Measurements from ENCODE around the gene FBXO30.

Gene FBXO30

DNA sequence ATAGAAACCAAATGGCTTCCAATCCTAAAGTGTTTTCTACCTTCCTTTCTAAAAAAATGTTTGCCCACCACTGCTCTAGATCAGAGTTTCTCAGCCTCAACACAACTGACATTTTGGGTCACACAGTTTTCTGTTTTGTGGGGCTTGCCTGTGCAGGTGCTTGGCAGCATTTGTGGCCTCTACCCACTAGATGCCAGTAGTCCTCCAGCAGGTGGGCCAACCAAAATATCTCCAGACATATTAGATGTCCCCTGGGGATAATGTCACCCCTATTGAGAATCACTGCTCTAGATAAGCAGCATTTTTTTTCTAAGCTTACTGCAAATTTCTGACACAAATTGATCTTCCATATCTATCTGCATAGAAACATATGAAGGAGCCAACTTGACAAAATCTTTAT is 53.0 kb downstream of the FBXO30 start:
- ChIA-PET POLR2A (interaction anchor here (0.6 kb wide), 1 partner anchor 26 kb away, joined by 4 read pairs; no protein-coding TSS in a partner anchor), CTCF (interaction anchor here (0.6 to 1.0 kb wide), 2 partner anchors 11 to 1154 kb away, joined by 3 read pairs; no protein-coding TSS in a partner anchor)
- no peaks in the 10 kb centered on the region for H3K9me3 ChIP-seq (ENCODE audit: control insufficient read depth, insufficient read depth, low read depth, low read length)
- H3K27ac ChIP-seq (ENCODE audit: extremely low read depth, low read depth, low read length) = no peak overlapping the region
- H3K4me3 ChIP-seq (ENCODE audit: low read depth, low read length) = no peak overlapping the region
- H3K36me3 ChIP-seq (ENCODE audit: control insufficient read depth in 2 of 2, insufficient read depth in 1 of 2, low read length in 2 of 2) = no peaks in the 10 kb centered on the region
- no peaks in the 10 kb centered on the region for H3K4me1 ChIP-seq (ENCODE audit: control insufficient read depth, insufficient read depth, low read length)
- TF ChIP-seq KLF10 (tag by site-specific recombination; IDR thresholded peaks at IDR 0.05) = no peak
- TF ChIP-seq ZNF335 (tag by site-specific recombination; conservative IDR thresholded peaks at IDR 0.05) = no peak
- TF ChIP-seq ZFHX2 (tag by site-specific recombination; conservative IDR thresholded peaks at IDR 0.05) = no peak
- TF ChIP-seq ZNF571 (tag by site-specific recombination; IDR thresholded peaks at IDR 0.05) = no peak
- TF ChIP-seq ZBTB17 (tag by site-specific recombination; IDR thresholded peaks at IDR 0.05) = no peak
- no peak for TF ChIP-seq ZNF555 (tag by site-specific recombination; conservative IDR thresholded peaks at IDR 0.05)
- no peak for TF ChIP-seq ZNF202 (tag by site-specific recombination; IDR thresholded peaks at IDR 0.05; ENCODE audit: borderline replicate concordance)
- TF ChIP-seq ZNF837 (tag by site-specific recombination; IDR thresholded peaks at IDR 0.05) = no peak
- TF ChIP-seq, protein P1, sequence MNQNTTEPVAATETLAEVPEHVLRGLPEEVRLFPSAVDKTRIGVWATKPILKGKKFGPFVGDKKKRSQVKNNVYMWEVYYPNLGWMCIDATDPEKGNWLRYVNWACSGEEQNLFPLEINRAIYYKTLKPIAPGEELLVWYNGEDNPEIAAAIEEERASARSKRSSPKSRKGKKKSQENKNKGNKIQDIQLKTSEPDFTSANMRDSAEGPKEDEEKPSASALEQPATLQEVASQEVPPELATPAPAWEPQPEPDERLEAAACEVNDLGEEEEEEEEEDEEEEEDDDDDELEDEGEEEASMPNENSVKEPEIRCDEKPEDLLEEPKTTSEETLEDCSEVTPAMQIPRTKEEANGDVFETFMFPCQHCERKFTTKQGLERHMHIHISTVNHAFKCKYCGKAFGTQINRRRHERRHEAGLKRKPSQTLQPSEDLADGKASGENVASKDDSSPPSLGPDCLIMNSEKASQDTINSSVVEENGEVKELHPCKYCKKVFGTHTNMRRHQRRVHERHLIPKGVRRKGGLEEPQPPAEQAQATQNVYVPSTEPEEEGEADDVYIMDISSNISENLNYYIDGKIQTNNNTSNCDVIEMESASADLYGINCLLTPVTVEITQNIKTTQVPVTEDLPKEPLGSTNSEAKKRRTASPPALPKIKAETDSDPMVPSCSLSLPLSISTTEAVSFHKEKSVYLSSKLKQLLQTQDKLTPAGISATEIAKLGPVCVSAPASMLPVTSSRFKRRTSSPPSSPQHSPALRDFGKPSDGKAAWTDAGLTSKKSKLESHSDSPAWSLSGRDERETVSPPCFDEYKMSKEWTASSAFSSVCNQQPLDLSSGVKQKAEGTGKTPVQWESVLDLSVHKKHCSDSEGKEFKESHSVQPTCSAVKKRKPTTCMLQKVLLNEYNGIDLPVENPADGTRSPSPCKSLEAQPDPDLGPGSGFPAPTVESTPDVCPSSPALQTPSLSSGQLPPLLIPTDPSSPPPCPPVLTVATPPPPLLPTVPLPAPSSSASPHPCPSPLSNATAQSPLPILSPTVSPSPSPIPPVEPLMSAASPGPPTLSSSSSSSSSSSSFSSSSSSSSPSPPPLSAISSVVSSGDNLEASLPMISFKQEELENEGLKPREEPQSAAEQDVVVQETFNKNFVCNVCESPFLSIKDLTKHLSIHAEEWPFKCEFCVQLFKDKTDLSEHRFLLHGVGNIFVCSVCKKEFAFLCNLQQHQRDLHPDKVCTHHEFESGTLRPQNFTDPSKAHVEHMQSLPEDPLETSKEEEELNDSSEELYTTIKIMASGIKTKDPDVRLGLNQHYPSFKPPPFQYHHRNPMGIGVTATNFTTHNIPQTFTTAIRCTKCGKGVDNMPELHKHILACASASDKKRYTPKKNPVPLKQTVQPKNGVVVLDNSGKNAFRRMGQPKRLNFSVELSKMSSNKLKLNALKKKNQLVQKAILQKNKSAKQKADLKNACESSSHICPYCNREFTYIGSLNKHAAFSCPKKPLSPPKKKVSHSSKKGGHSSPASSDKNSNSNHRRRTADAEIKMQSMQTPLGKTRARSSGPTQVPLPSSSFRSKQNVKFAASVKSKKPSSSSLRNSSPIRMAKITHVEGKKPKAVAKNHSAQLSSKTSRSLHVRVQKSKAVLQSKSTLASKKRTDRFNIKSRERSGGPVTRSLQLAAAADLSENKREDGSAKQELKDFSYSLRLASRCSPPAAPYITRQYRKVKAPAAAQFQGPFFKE (tag by site-specific recombination; IDR thresholded peaks at IDR 0.05; ENCODE audit: borderline replicate concordance) = no peak
- no peak for TF ChIP-seq ZSCAN16 (tag by site-specific recombination; IDR thresholded peaks at IDR 0.05)
- TF ChIP-seq ZNF292 (tag by site-specific recombination; IDR thresholded peaks at IDR 0.05; ENCODE audit: borderline replicate concordance, low read depth) = no peak
- TF ChIP-seq KLF9 (tag by site-specific recombination; IDR thresholded peaks at IDR 0.05; ENCODE audit: low read depth) = no peak
- TF ChIP-seq ZBTB8A (tag by site-specific recombination; IDR thresholded peaks at IDR 0.05) = no peak
- no peak for TF ChIP-seq PRDM1 (tag by site-specific recombination; IDR thresholded peaks at IDR 0.05)
- no peak for TF ChIP-seq ZFP41 (tag by site-specific recombination; IDR thresholded peaks at IDR 0.05; ENCODE audit: borderline replicate concordance)
- no peak for TF ChIP-seq ZNF610 (tag by site-specific recombination; IDR thresholded peaks at IDR 0.05; ENCODE audit: borderline replicate concordance)
- no peak for TF ChIP-seq ATF2 (tag by site-specific recombination; IDR thresholded peaks at IDR 0.05; ENCODE audit: low read depth)
- no peak for TF ChIP-seq ZNF169 (tag by site-specific recombination; IDR thresholded peaks at IDR 0.05)

- no peak overlapping the region for H3K4me3 ChIP-seq (ENCODE audit: low read depth, low read length)
- H3K36me3 ChIP-seq (ENCODE audit: control insufficient read depth in 2 of 2, insufficient read depth in 1 of 2, low read length in 2 of 2) = no peaks in the 10 kb centered on the region
- ChIA-PET POLR2A (interaction anchor here (1.4 kb wide), 1 partner anchor 23 kb away, joined by 3 read pairs; the partner anchor contains the start of gene EPM2A), CTCF (no interaction called here)
- H3K4me1 ChIP-seq (ENCODE audit: control insufficient read depth, insufficient read depth, low read length) = no peaks in the 10 kb centered on the region
- no peaks in the 10 kb centered on the region for H3K9me3 ChIP-seq (ENCODE audit: control insufficient read depth, insufficient read depth, low read depth, low read length)
- H3K27ac ChIP-seq (ENCODE audit: extremely low read depth, low read depth, low read length) = no peak overlapping the region
- TF ChIP-seq ZNF596 (tag by site-specific recombination; IDR thresholded peaks at IDR 0.05) (no peak), MYNN (tag by site-specific recombination; IDR thresholded peaks at IDR 0.05; ENCODE audit: borderline replicate concordance) (no peak), GLIS1 (tag by site-specific recombination; IDR thresholded peaks at IDR 0.05) (no peak), ZNF48 (tag by site-specific recombination; IDR thresholded peaks at IDR 0.05) (no peak), ZNF621 (tag by site-specific recombination; IDR thresholded peaks at IDR 0.05) (no peak), ZNF610 (tag by site-specific recombination; IDR thresholded peaks at IDR 0.05; ENCODE audit: borderline replicate concordance) (no peak), ZNF391 (tag by site-specific recombination; IDR thresholded peaks at IDR 0.05; ENCODE audit: borderline replicate concordance, low read depth) (no peak), ZNF394 (tag by site-specific recombination; IDR thresholded peaks at IDR 0.05; ENCODE audit: borderline replicate concordance) (no peak), OSR2 (tag by site-specific recombination; IDR thresholded peaks at IDR 0.05) (no peak)
- TF ChIP-seq, protein P2, sequence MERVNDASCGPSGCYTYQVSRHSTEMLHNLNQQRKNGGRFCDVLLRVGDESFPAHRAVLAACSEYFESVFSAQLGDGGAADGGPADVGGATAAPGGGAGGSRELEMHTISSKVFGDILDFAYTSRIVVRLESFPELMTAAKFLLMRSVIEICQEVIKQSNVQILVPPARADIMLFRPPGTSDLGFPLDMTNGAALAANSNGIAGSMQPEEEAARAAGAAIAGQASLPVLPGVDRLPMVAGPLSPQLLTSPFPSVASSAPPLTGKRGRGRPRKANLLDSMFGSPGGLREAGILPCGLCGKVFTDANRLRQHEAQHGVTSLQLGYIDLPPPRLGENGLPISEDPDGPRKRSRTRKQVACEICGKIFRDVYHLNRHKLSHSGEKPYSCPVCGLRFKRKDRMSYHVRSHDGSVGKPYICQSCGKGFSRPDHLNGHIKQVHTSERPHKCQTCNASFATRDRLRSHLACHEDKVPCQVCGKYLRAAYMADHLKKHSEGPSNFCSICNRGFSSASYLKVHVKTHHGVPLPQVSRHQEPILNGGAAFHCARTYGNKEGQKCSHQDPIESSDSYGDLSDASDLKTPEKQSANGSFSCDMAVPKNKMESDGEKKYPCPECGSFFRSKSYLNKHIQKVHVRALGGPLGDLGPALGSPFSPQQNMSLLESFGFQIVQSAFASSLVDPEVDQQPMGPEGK (tag by site-specific recombination; IDR thresholded peaks at IDR 0.05) = no peak
Observed at GRCh38 chr6:145758113-145758512, 56.5 kb downstream of the FBXO30 start.

All from HEK293 (cell line).